ENCODE measurements around the gene HOXA11.

Gene HOXA11

DNA sequence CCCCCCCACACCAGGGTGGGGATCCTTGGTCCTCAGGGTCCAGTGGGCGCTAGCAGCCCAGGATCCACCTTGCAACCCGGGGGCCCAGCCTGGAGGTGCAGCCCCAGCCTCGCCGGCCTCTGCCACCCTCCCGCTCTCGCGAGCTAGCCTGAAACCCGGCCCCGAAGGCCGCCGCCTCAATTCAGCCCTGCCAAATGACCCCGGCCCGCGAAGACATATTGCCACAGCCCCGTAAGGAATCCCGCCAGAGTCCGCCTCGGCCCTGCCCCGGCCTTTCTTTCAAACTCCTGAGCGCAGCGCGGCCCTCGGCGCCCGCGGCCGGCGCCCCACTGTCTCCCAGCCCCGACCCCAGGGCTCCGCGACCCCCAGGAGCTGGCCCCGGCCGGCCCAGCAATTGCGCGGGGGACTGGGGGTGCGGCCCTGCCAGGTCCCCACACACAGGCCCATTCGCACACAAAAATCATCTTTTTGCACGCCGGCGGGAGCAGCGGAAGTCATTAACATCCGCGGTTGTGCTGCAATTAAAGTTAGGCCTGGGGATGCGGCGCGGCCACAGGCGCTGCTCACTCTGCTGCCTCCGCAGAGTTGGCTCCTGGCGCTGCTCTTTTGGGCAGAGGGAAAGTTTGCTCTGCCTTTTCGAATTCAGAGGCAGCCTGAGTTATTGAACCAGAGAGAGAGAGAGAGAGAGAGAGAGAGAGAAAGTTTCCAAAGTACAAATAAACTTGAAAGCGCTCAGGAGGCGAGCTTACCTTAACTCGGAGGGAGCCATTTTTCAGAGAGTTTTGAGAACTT, 45.5 kb downstream of the HOXA11 start:
- H3K9ac ChIP-seq, result no peak overlapping the region
- no peak overlapping the region for H3K4me2 ChIP-seq

DNA sequence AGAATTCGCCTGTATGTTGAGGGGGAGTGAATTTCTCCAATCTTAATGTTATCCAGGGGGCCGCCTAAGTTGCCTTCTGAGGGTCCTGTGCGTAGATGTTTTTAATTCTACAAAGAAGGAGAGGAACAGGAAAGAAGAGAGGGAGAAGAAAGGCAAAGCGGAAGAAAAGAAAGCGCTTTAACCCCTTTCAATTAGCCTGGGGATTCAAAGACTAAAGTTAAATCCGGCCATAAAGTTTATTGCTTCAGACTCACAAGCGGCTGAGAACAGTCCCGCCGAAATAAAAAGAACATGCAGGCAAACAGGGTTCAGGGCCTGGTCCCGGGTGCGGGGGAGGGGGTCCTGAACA, 46.1 kb downstream of the HOXA11 start:
- no peaks in the 10 kb centered on the region for H4K20me1 ChIP-seq
- no peak overlapping the region for H3K4me2 ChIP-seq
- peaks cover 23 to 40% (median 32%) of the 10 kb centered on the region in 10 experiments for H3K4me1 ChIP-seq
- H3K27ac ChIP-seq, result no peak overlapping the region
- H3K9me3 ChIP-seq (replicated peaks in 1 of 11), result peaks cover 25 to 50% (median 31%) of the 10 kb centered on the region in 11 experiments
- no peak for TF ChIP-seq Cebpa-rat (IDR thresholded peaks at IDR 0.05)
- peaks cover 0 to 4% (median 0%) of the 10 kb centered on the region in 11 experiments; a peak in 1 of 22 replicates for H3K36me3 ChIP-seq
- no peak overlapping the region for H3K4me3 ChIP-seq
- H3K27me3 ChIP-seq, result peaks cover 26 to 63% (median 44%) of the 10 kb centered on the region in 11 experiments
- no peak overlapping the region for H3K9ac ChIP-seq

More for the DNA sequence above, 45.5 kb downstream of the HOXA11 start:
- Histone ChIP-seq H3K27me3 (peaks cover 31 to 68% (median 50%) of the 10 kb centered on the region in 11 experiments), H3K27ac (no peak overlapping the region), H3K36me3 (peaks cover 0 to 7% (median 0%) of the 10 kb centered on the region in 11 experiments; a peak in 2 of 22 replicates), H3K4me3 (no peak overlapping the region), H3K9me3 (replicated peaks in 1 of 11) (peaks cover 31 to 55% (median 37%) of the 10 kb centered on the region in 11 experiments), H4K20me1 (no peaks in the 10 kb centered on the region), H3K4me1 (peaks cover 23 to 34% (median 31%) of the 10 kb centered on the region in 10 experiments)
- TF ChIP-seq Cebpa-rat (IDR thresholded peaks at IDR 0.05), result no peak

DNA sequence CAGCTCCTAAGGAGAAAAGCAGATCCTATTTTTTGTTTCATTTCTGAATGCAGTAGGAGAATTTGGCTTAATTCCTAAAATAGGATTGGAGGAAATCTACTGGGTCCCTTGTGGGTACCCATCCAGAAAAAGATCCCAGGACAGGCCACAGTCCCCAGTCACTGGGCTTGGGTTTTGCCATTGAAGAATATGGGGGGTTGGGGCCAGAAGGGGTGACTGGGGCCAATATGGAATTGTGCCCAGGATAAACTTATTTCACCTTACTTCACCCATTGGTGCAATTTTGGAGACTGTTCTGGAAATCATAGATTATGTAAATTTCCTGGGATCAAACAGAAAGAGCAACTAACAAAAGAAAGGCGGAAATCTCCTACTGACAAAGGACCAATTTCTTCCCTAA, 46.6 kb downstream of the HOXA11 start:
- no peaks in the 10 kb centered on the region for H4K20me1 ChIP-seq
- H3K4me1 ChIP-seq, result peaks cover 23 to 40% (median 32%) of the 10 kb centered on the region in 10 experiments
- no peak overlapping the region for H3K4me2 ChIP-seq
- no peak for TF ChIP-seq Cebpa-rat (IDR thresholded peaks at IDR 0.05)
- H3K27me3 ChIP-seq, result peaks cover 21 to 58% (median 39%) of the 10 kb centered on the region in 11 experiments
- H3K27ac ChIP-seq, result no peak overlapping the region
- H3K9me3 ChIP-seq (replicated peaks in 1 of 11), result peaks cover 20 to 48% (median 31%) of the 10 kb centered on the region in 11 experiments
- H3K4me3 ChIP-seq, result no peak overlapping the region
- no peak overlapping the region for H3K9ac ChIP-seq
- no peaks in the 10 kb centered on the region for H3K36me3 ChIP-seq

DNA sequence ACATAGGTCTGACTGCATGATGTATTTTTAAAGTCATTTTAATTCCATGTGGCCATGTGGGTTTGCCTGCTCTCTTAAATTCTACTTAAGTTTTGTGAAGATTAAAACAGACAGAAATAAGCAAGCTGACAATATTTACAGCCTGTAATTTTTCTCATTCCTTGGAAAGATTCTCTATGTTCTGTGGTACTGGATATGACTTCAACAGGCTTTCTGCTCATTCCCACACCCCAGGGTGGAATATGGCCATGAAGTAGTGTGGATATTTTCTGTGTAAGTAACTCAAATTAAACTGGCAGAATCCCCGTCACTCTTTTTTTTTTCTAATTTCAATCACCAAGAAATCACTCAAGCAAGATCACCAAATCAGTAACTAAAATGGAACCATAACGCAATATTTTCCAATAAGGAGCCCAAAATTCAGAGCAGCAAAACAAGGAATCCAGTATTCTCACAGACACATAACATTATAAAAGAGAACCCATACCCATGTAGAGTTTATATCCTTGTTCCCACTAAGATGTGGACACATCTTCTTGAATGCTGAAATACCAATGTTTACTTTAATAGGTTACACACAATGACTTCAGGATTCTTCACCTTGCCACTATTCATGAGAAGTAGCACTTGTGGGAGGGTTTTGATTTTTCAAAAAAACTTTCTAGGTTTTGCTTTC, 47.3 kb downstream of the HOXA11 start:
- Histone ChIP-seq H3K36me3 (no peaks in the 10 kb centered on the region), H3K4me2 (peak overlapping the region; percentile 33 to 86 (median 52); a peak in 19 of 22 replicates), H3K4me3 (no peak overlapping the region), H3K27ac (no peak overlapping the region), H3K9me3 (replicated peaks in 1 of 11) (peaks cover 13 to 41% (median 27%) of the 10 kb centered on the region in 11 experiments), H3K4me1 (peaks cover 23 to 40% (median 32%) of the 10 kb centered on the region in 10 experiments), H4K20me1 (no peaks in the 10 kb centered on the region), H3K27me3 (peaks cover 14 to 51% (median 32%) of the 10 kb centered on the region in 11 experiments), H3K9ac (no peak overlapping the region)
- TF ChIP-seq Cebpa-rat (IDR thresholded peaks at IDR 0.05), result no peak

DNA sequence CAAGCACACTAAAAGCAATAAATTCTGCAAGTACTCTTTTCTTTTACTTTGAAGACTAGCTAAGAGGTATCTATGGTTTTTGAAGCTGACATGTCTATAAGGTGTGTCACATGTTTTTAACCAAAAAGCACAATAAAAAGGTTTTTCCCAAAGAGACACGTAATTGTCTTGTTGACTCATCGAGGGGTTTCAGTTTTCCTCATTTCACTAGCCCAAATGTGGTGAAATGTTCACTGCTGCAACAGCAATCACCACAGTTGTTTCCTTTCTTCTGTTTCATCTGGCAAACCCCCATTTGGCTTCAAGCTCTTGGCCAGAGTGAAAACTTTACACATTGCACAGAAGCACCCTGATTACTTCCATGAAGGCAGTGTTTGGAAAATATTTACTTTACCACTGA, 50.6 kb downstream of the HOXA11 start:
- Histone ChIP-seq H3K27ac (no peak overlapping the region), H3K27me3 (peaks cover 0 to 26% (median 15%) of the 10 kb centered on the region in 11 experiments; a peak in 16 of 22 replicates), H3K4me1 (peaks cover 23 to 40% (median 32%) of the 10 kb centered on the region in 10 experiments), H3K36me3 (no peaks in the 10 kb centered on the region; a peak in 1 of 22 replicates), H3K4me2 (peak overlapping the region; percentile 15 to 86 (median 45); a peak in 16 of 22 replicates), H3K4me3 (no peak overlapping the region), H4K20me1 (no peaks in the 10 kb centered on the region), H3K9ac (no peak overlapping the region), H3K9me3 (replicated peaks in 1 of 11) (peaks cover 20 to 44% (median 36%) of the 10 kb centered on the region in 11 experiments)
- no peak for TF ChIP-seq Cebpa-rat (IDR thresholded peaks at IDR 0.05)

DNA sequence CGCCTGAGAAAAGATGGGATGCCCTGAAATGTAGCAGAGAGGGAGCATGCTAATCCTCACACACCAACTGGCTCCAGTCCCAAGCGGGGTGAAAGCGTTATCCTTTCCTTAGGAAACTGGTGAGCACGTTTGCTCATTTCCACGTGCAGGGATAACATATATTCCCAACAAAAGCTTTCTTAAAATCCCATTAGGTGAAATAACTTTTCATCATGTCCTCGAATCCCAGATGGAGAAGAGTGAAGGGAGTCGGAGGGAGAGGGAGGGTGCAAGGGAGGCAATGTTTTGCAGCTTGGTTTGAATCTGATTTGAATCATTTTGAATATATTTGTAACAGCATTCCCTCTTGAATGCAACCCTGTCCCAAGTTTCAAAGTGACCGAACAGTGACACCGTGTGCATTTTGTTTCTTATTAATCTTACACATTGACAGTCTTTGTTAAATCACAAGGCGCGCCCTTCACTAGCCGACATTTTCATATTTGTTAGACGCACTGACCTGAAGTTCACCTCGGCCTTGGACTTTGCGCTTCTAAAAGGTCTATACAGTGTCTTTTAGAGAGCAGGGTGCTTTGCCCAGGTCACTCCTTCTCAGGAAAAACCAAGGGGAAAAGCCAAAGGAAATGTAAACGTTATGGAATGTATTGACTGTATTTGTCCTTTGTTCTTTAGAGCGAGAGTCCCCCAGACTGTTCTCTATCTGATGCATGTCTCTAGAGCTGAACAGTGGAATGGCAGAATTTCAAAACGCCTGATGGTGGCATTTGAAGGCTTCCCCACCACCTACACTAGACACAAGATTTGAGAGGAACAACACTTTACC, 51.4 kb downstream of the HOXA11 start:
- no peak overlapping the region for H3K4me3 ChIP-seq
- no peak overlapping the region for H3K27ac ChIP-seq
- H3K4me1 ChIP-seq, result peaks cover 23 to 40% (median 32%) of the 10 kb centered on the region in 10 experiments
- H3K36me3 ChIP-seq, result no peaks in the 10 kb centered on the region; a peak in 1 of 22 replicates
- peaks cover 0 to 26% (median 15%) of the 10 kb centered on the region in 11 experiments; a peak in 16 of 22 replicates for H3K27me3 ChIP-seq
- peaks cover 21 to 44% (median 35%) of the 10 kb centered on the region in 11 experiments for H3K9me3 ChIP-seq (replicated peaks in 1 of 11)
- no peak overlapping the region for H3K9ac ChIP-seq
- no peak for TF ChIP-seq Cebpa-rat (IDR thresholded peaks at IDR 0.05)
- H4K20me1 ChIP-seq, result no peaks in the 10 kb centered on the region
- H3K4me2 ChIP-seq, result peak overlapping the region in 3 of 11 experiments; percentile 50 to 86 (median 69); a peak in 1 of 22 replicates

DNA sequence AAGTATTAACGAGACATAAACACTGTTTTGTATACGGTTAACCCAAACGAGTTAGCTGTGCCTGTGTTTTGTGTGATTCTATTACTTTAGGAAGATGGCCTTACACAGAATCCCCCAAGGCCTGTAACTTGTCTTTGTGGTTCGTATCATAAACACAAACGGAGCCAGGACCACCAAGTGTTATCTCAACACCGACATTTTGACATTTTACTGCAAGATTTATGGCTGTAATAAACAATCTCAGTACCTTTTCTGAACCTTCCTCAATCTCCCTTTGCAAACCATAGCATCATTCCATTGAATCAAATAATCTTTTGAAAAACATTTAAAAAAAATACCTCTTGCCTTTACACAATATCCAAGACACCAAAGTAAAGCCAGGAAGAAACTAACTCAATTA, 52.1 kb downstream of the HOXA11 start:
- Histone ChIP-seq H3K4me1 (peaks cover 23 to 40% (median 32%) of the 10 kb centered on the region in 10 experiments), H3K4me2 (no peak overlapping the region), H3K36me3 (no peaks in the 10 kb centered on the region; a peak in 1 of 22 replicates), H3K9me3 (replicated peaks in 1 of 11) (peaks cover 21 to 44% (median 35%) of the 10 kb centered on the region in 11 experiments), H3K27me3 (peaks cover 0 to 24% (median 14%) of the 10 kb centered on the region in 11 experiments; a peak in 16 of 22 replicates), H4K20me1 (no peaks in the 10 kb centered on the region), H3K4me3 (no peak overlapping the region), H3K9ac (no peak overlapping the region), H3K27ac (no peak overlapping the region)
- TF ChIP-seq Cebpa-rat (IDR thresholded peaks at IDR 0.05), result no peak

DNA sequence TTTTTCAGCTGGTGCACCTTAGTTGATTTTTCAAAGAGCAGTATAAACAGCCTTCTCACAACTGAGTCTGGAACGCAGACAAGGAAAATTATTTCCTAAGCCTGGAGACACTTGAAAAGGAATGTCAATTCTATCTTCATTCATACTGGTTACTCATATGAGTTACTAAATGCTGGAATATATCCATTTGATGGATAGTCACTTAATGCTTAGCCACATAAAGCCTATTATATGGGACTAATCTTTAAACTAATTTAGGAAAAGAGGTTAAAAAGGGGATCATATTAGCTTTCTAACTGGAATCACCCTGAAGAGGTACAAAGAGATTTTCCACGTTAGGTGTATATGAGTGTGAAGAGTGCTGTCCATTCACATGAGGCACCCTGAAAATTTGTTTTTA, 52.8 kb downstream of the HOXA11 start:
- no peak for TF ChIP-seq Cebpa-rat (IDR thresholded peaks at IDR 0.05)
- no peak overlapping the region for H3K4me2 ChIP-seq
- no peak overlapping the region for H3K27ac ChIP-seq
- peaks cover 17 to 33% (median 25%) of the 10 kb centered on the region in 10 experiments for H3K4me1 ChIP-seq
- H3K9me3 ChIP-seq (replicated peaks in 1 of 11), result peaks cover 21 to 44% (median 35%) of the 10 kb centered on the region in 11 experiments
- H4K20me1 ChIP-seq, result no peaks in the 10 kb centered on the region
- no peak overlapping the region for H3K9ac ChIP-seq
- no peak overlapping the region for H3K4me3 ChIP-seq
- peaks cover 0 to 17% (median 13%) of the 10 kb centered on the region in 11 experiments; a peak in 15 of 22 replicates for H3K27me3 ChIP-seq
- no peaks in the 10 kb centered on the region; a peak in 1 of 22 replicates for H3K36me3 ChIP-seq
